ENCODE measurements around the gene PCSK2. TPM values are rescaled to one million over a fixed set of nuclear protein-coding genes. Genes with fewer than 3 reads are reported as not detected.

PCSK2 gene
- polyA plus RNA-seq, 1 donor from 2014 or later: 27.9 TPM

DNA sequence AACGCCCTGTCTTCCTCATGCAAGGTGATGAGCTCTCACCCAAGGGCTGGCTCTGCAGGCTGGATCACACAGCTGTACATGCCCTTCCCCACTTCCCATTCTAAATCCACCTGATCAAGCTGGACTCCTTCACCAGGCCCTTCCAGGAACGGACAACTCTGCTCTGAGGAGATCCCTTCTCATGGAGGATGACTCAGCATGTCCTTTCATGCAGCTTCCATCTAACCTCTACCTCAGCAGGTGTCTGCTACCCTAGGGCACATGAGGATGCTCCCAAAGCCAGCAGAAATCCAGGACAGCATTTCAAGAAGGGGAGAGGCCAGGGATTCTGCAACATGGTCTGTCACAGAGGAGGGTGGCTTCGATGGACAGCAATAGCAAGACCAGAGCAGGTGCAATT lies 61.2 kb downstream of the PCSK2 start:
- H3K27me3 ChIP-seq (ENCODE audit: insufficient read depth, low read depth, low read length): no peaks in the 10 kb centered on the region
- no peak overlapping the region for H3K9ac ChIP-seq (ENCODE audit: low read length)
- TF ChIP-seq MXI1 (conservative IDR thresholded peaks at IDR 0.05; ENCODE audit: poor library complexity, severe bottlenecking) (no peak), EZH2 (IDR thresholded peaks at IDR 0.05; ENCODE audit: borderline replicate concordance, insufficient read depth, low read length, poor library complexity, severe bottlenecking) (no peak), RAD21 (conservative IDR thresholded peaks at IDR 0.05) (no peak), SMC3 (conservative IDR thresholded peaks at IDR 0.05; ENCODE audit: poor library complexity) (no peak), TAF1 (IDR thresholded peaks at IDR 0.05; ENCODE audit: low read depth) (no peak), POLR2AphosphoS5 (IDR thresholded peaks at IDR 0.05) (no peak), EP300 (conservative IDR thresholded peaks at IDR 0.05; ENCODE audit: poor library complexity, severe bottlenecking) (no peak)
- TF ChIP-seq, protein P1, sequence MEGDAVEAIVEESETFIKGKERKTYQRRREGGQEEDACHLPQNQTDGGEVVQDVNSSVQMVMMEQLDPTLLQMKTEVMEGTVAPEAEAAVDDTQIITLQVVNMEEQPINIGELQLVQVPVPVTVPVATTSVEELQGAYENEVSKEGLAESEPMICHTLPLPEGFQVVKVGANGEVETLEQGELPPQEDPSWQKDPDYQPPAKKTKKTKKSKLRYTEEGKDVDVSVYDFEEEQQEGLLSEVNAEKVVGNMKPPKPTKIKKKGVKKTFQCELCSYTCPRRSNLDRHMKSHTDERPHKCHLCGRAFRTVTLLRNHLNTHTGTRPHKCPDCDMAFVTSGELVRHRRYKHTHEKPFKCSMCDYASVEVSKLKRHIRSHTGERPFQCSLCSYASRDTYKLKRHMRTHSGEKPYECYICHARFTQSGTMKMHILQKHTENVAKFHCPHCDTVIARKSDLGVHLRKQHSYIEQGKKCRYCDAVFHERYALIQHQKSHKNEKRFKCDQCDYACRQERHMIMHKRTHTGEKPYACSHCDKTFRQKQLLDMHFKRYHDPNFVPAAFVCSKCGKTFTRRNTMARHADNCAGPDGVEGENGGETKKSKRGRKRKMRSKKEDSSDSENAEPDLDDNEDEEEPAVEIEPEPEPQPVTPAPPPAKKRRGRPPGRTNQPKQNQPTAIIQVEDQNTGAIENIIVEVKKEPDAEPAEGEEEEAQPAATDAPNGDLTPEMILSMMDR (IDR thresholded peaks at IDR 0.05; ENCODE audit: poor library complexity, severe bottlenecking): no peak
- TF ChIP-seq, protein P2, sequence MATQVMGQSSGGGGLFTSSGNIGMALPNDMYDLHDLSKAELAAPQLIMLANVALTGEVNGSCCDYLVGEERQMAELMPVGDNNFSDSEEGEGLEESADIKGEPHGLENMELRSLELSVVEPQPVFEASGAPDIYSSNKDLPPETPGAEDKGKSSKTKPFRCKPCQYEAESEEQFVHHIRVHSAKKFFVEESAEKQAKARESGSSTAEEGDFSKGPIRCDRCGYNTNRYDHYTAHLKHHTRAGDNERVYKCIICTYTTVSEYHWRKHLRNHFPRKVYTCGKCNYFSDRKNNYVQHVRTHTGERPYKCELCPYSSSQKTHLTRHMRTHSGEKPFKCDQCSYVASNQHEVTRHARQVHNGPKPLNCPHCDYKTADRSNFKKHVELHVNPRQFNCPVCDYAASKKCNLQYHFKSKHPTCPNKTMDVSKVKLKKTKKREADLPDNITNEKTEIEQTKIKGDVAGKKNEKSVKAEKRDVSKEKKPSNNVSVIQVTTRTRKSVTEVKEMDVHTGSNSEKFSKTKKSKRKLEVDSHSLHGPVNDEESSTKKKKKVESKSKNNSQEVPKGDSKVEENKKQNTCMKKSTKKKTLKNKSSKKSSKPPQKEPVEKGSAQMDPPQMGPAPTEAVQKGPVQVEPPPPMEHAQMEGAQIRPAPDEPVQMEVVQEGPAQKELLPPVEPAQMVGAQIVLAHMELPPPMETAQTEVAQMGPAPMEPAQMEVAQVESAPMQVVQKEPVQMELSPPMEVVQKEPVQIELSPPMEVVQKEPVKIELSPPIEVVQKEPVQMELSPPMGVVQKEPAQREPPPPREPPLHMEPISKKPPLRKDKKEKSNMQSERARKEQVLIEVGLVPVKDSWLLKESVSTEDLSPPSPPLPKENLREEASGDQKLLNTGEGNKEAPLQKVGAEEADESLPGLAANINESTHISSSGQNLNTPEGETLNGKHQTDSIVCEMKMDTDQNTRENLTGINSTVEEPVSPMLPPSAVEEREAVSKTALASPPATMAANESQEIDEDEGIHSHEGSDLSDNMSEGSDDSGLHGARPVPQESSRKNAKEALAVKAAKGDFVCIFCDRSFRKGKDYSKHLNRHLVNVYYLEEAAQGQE (IDR thresholded peaks at IDR 0.05; ENCODE audit: borderline replicate concordance): no peak
- H4K20me1 ChIP-seq (ENCODE audit: insufficient read depth): no peaks in the 10 kb centered on the region
- no peaks in the 10 kb centered on the region for H3K9me2 ChIP-seq (ENCODE audit: insufficient read depth, low read length)
- no peak overlapping the region for H3K4me3 ChIP-seq (ENCODE audit: low read length)
- H3K4me2 ChIP-seq (ENCODE audit: low read length): no peak overlapping the region
- no peak overlapping the region for H2AFZ ChIP-seq (ENCODE audit: low read depth, low read length)
- no peak overlapping the region for H3K27ac ChIP-seq (ENCODE audit: low read length)
- no peaks in the 10 kb centered on the region for H3K9me3 ChIP-seq (ENCODE audit: low read length)
- no peaks in the 10 kb centered on the region for H3F3A ChIP-seq (ENCODE audit: insufficient read depth, low read length, poor library complexity, severe bottlenecking)
- no peaks in the 10 kb centered on the region for H3K79me2 ChIP-seq (replicated peaks; ENCODE audit: insufficient read depth, low read length)
- peaks cover under 1% of the 10 kb centered on the region for H3K36me3 ChIP-seq (ENCODE audit: insufficient read depth, low read length)

DNA sequence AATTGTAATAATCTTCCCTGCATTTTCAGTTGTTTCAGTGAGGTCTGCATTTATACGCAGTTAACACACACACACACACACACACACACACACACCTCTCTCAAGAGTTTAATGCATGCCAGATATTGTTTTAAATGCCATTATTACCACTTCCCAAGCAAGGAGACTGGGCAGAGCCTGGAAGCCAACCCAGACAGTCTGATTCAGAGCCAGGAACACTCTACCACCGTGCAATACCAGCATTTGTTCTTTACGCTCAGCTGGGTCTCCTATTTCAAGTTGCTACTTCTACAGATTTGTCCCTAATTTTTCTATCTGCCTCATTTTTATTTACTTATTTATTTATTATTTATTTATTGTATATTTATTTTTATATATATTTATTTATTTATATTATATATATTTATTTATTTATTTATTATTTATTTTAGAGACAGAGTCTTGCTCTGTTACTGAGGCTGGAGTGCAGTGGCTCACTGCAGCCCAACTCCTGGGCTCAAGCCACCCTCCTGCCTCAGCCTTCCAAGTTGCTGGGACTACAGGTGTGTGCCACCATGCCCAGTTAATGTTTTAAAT lies 68.4 kb downstream of the PCSK2 start:
- H3K27ac ChIP-seq (ENCODE audit: low read length): no peak overlapping the region
- H3K9me2 ChIP-seq (ENCODE audit: insufficient read depth, low read length): no peaks in the 10 kb centered on the region
- H3K4me3 ChIP-seq (ENCODE audit: low read length): no peak overlapping the region
- no peaks in the 10 kb centered on the region for H4K20me1 ChIP-seq (ENCODE audit: insufficient read depth)
- H3K79me2 ChIP-seq (replicated peaks; ENCODE audit: insufficient read depth, low read length): no peaks in the 10 kb centered on the region
- no peaks in the 10 kb centered on the region for H3K9me3 ChIP-seq (ENCODE audit: low read length)
- H3K36me3 ChIP-seq (ENCODE audit: insufficient read depth, low read length): no peaks in the 10 kb centered on the region
- TF ChIP-seq, protein P2 (IDR thresholded peaks at IDR 0.05; ENCODE audit: borderline replicate concordance): no peak
- TF ChIP-seq, protein P1 (IDR thresholded peaks at IDR 0.05; ENCODE audit: poor library complexity, severe bottlenecking): no peak
- TF ChIP-seq SMC3 (conservative IDR thresholded peaks at IDR 0.05; ENCODE audit: poor library complexity) (no peak), POLR2AphosphoS5 (IDR thresholded peaks at IDR 0.05) (no peak), EZH2 (IDR thresholded peaks at IDR 0.05; ENCODE audit: borderline replicate concordance, insufficient read depth, low read length, poor library complexity, severe bottlenecking) (no peak), MXI1 (conservative IDR thresholded peaks at IDR 0.05; ENCODE audit: poor library complexity, severe bottlenecking) (no peak), EP300 (conservative IDR thresholded peaks at IDR 0.05; ENCODE audit: poor library complexity, severe bottlenecking) (no peak), TAF1 (IDR thresholded peaks at IDR 0.05; ENCODE audit: low read depth) (no peak), RAD21 (conservative IDR thresholded peaks at IDR 0.05) (no peak)
- H3F3A ChIP-seq (ENCODE audit: insufficient read depth, low read length, poor library complexity, severe bottlenecking): no peaks in the 10 kb centered on the region
- H3K27me3 ChIP-seq (ENCODE audit: insufficient read depth, low read depth, low read length): no peaks in the 10 kb centered on the region
- H3K4me2 ChIP-seq (ENCODE audit: low read length): no peak overlapping the region
- H2AFZ ChIP-seq (ENCODE audit: low read depth, low read length): no peak overlapping the region
- no peak overlapping the region for H3K9ac ChIP-seq (ENCODE audit: low read length)
